GM12892 (cell line): ENCODE data around the gene WDR59.

Experiments used
- POLR2A ChIP-seq: IDR thresholded peaks from 2 replicates; pipeline ENCODE4 v1.6.1; 2011; ENCODE audit warnings: low read depth, low read length, control low read depth
- POLR2AphosphoS5 ChIP-seq: IDR thresholded peaks from 2 replicates; pipeline ENCODE4 v1.6.1; 2011; ENCODE audit warnings: low read depth, low read length, control low read depth
- TAF1 ChIP-seq: IDR thresholded peaks from 2 replicates; pipeline ENCODE4 v1.6.1; 2011; ENCODE audit warnings: low read depth, mild to moderate bottlenecking, control low read depth, low read length, borderline replicate concordance

- TF ChIP-seq POLR2AphosphoS5 (no peak), POLR2A (no peak), TAF1 (no peak)
These were observed 80.8 kb downstream of the WDR59 start for GRCh38 chr16:74903901-74904678.
